Fibroblast of villous mesenchyme (primary cell): ENCODE results near the gene USP21. TPM values are rescaled to one million over a fixed set of nuclear protein-coding genes. Genes with fewer than 3 reads are reported as not detected.

Experiments used
- DNase-seq: peaks from one replicate; pipeline ENCODE4 v3.0.0-alpha.2; 2010; ENCODE audit warnings: low read depth
- H3K4me3 ChIP-seq: 2 replicates; pipeline ENCODE4 v1.5.1; 2011; ENCODE audit warnings: low read depth, mild to moderate bottlenecking, low read length
- CTCF ChIP-seq: IDR thresholded peaks from 2 replicates; pipeline ENCODE4 v1.5.1; 2012; ENCODE audit warnings: low read depth, mild to moderate bottlenecking, low read length; ENCODE audit not compliant: insufficient read depth
- total RNA-seq: library from RNA; depleted of rRNA; stranded (reverse); fragments of >200 nt; gene quantifications from 2 replicates; pipeline ENCODE4 v1.2.3, GENCODE V29; 2012

Gene USP21
- total RNA-seq, 1 donor = 8.6 TPM

- TF ChIP-seq CTCF = no peak
- no peak overlapping the region for H3K4me3 ChIP-seq
- DNase-seq = no peak
These were observed 30.5 kb upstream of the USP21 start for GRCh38 chr1:161128591-161129420.

- no peak overlapping the region for H3K4me3 ChIP-seq
- no peak for DNase-seq
- TF ChIP-seq CTCF = no peak
These were observed 29.0 kb upstream of the USP21 start for GRCh38 chr1:161130266-161130665.

- DNase-seq = peak; percentile 39
- peak overlapping the region; percentile 88 for H3K4me3 ChIP-seq
- no peak for TF ChIP-seq CTCF
These were observed 27.5 kb upstream of the USP21 start for GRCh38 chr1:161131523-161132409.

GRCh38 chr1:161132410-161133219, 26.7 kb upstream of the USP21 start, which contains the start of gene DEDD:
Gene DEDD (minus strand): TSS chr1:161132667. CDS start chr1:161124462, 8,205 bp downstream.
- H3K4me3 ChIP-seq = peak within 1 kb of the TSS; percentile 88
- peak; percentile 96 for DNase-seq
- no peak for TF ChIP-seq CTCF

GRCh38 chr1:161133220-161133740, 26.0 kb upstream of the USP21 start:
- peak overlapping the region; percentile 88 for H3K4me3 ChIP-seq
- DNase-seq = no peak
- no peak for TF ChIP-seq CTCF

- H3K4me3 ChIP-seq = no peak overlapping the region
- DNase-seq = peak; percentile 6
- no peak for TF ChIP-seq CTCF
These were observed 21.4 kb upstream of the USP21 start for GRCh38 chr1:161137881-161138280.
